Vagina (tissue), 2 donors: Measurements from ENCODE around the gene SLC38A9. TPM values are rescaled to one million over a fixed set of nuclear protein-coding genes. Genes with fewer than 3 reads are reported as not detected.
A peak's percentile ranks its signal among the peaks of the same experiment; 100 is the strongest.

Experiments used
- DNase-seq, 2 donors: peaks; one replicate each; pipeline ENCODE4 v3.0.0-alpha.2; 2017; ENCODE audit errors: extremely low spot score in 2 of 2
- H3K27ac ChIP-seq: fragments of 200-600 bp; sonication (generic); one replicate; pipeline ENCODE4 v1.5.1; 2019
- H3K27me3 ChIP-seq: fragments of 200-600 bp; sonication (generic); one replicate; pipeline ENCODE4 v1.5.1; 2019
- H3K36me3 ChIP-seq, 2 donors: fragments of 200-600 bp; sonication (generic); one replicate each; pipeline ENCODE4 v1.5.1; 2017 to 2019
- H3K4me1 ChIP-seq: fragments of 200-600 bp; sonication (generic); one replicate; pipeline ENCODE4 v1.5.1; 2019
- H3K4me3 ChIP-seq, 2 donors: fragments of 200-600 bp; sonication (generic); 1 replicate in 1 of 2; 2 replicates in 1 of 2; pipeline ENCODE4 v1.5.1; 2016 to 2019
- H3K9me3 ChIP-seq: fragments of 200-600 bp; sonication (generic); one replicate; pipeline ENCODE4 v1.5.1; 2019
- POLR2A ChIP-seq, 2 donors: fragments of 450-650 bp; IDR thresholded peaks; one replicate each; pipeline ENCODE4 v1.6.1; 2017; ENCODE audit warnings: antibody characterized with exemption in 2 of 2, mild to moderate bottlenecking in 2 of 2, moderate library complexity in 2 of 2
- POLR2AphosphoS5 ChIP-seq, 2 donors: sonication (generic); formaldehyde crosslinking; IDR thresholded peaks; one replicate each; pipeline ENCODE4 v1.9.0; 2017; ENCODE audit warnings: antibody characterized with exemption in 2 of 2, mild to moderate bottlenecking in 2 of 2, low read depth in 1 of 2; ENCODE audit not compliant: insufficient read depth in 1 of 2
- intact Hi-C: fragments of 100-400 bp; cut with DNase I; formaldehyde crosslinking; loops from one replicate; pipeline ENCODE4 v1.15.1; 2023
- total RNA-seq: library from RNA; depleted of rRNA; stranded (reverse); fragments of >200 nt; gene quantifications from one replicate; pipeline ENCODE4 v1.2.3, GENCODE V29; 2016
- TF ChIP-seq, protein P1 (sequence below), 3 experiments: fragments of 450-650 bp in 2 of 3; fragments of 200-600 bp in 1 of 3; sonication (generic) in 1 of 3; IDR thresholded peaks; one replicate each; pipeline ENCODE4 v1.5.1; 2017 to 2019; ENCODE audit warnings: antibody characterized with exemption in 3 of 3, mild to moderate bottlenecking in 2 of 3, moderate library complexity in 2 of 3

The SLC38A9 gene
- total RNA-seq, 1 donor from 2014 or later: 23.3 TPM

DNA sequence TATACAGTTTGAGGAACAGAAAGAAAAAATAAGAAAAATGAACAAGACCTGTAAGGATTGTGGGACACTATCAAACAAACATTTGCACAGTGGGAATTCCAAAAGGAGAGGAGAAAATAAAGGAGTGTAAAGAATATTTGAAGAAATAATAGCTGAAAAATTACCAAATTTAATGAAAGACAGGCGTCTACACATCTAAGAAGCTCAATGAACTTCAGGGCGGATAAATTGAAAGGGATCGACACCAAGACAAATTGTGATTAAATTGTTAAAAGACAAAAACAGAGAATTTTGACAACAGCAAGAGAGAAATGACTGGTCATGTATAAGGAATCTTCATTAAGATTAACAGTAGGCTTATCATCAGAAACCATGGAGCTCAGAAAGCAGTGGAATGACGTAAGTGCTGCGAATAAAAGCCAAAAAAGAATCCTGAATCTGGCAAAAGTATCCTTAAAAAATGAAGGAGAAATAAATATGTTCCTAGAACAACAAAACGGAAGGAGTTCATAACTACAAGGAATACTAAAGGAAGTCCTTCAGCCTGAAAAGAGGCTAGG, 3.5 kb upstream of the SLC38A9 start:
- Histone ChIP-seq H3K27ac (no peak overlapping the region), H3K27me3 (no peaks in the 10 kb centered on the region), H3K4me3 (no peak overlapping the region), H3K9me3 (no peaks in the 10 kb centered on the region), H3K36me3 (no peaks in the 10 kb centered on the region), H3K4me1 (peaks cover 17% of the 10 kb centered on the region)
- DNase-seq: no peak
- no peak for TF ChIP-seq POLR2AphosphoS5 (IDR thresholded peaks at IDR 0.05; ENCODE audit: insufficient read depth in 1 of 2, low read depth in 1 of 2)
- TF ChIP-seq, protein P1, sequence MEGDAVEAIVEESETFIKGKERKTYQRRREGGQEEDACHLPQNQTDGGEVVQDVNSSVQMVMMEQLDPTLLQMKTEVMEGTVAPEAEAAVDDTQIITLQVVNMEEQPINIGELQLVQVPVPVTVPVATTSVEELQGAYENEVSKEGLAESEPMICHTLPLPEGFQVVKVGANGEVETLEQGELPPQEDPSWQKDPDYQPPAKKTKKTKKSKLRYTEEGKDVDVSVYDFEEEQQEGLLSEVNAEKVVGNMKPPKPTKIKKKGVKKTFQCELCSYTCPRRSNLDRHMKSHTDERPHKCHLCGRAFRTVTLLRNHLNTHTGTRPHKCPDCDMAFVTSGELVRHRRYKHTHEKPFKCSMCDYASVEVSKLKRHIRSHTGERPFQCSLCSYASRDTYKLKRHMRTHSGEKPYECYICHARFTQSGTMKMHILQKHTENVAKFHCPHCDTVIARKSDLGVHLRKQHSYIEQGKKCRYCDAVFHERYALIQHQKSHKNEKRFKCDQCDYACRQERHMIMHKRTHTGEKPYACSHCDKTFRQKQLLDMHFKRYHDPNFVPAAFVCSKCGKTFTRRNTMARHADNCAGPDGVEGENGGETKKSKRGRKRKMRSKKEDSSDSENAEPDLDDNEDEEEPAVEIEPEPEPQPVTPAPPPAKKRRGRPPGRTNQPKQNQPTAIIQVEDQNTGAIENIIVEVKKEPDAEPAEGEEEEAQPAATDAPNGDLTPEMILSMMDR (IDR thresholded peaks at IDR 0.05): no peak
- TF ChIP-seq POLR2A (IDR thresholded peaks at IDR 0.05): no peak
- intact Hi-C loops: no loop called here

DNA sequence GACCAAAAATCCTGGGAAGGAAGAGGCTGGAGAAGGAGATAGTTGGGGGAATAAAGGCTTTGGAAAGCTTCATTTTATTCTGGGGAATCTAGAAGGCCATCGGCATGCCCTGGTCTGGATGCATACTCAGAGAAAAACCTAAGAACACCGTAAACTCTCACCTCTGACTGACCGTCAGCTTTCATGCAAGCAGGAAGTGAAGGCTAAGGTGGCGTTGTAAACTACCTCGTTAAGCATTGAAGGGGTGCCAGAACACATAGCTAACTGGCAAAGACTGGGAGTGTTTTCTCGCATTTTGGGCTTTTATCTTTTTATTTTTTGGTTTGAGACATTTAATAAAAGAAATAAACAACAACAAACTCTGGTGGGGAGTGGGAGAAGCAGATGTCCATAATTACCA, 2.6 kb upstream of the SLC38A9 start:
- intact Hi-C loops: no loop called here
- Histone ChIP-seq H3K36me3 (no peaks in the 10 kb centered on the region), H3K4me3 (no peak overlapping the region), H3K27ac (no peak overlapping the region), H3K27me3 (no peaks in the 10 kb centered on the region), H3K9me3 (no peaks in the 10 kb centered on the region), H3K4me1 (peaks cover 17% of the 10 kb centered on the region)
- no peak for DNase-seq
- no peak for TF ChIP-seq POLR2AphosphoS5 (IDR thresholded peaks at IDR 0.05; ENCODE audit: insufficient read depth in 1 of 2, low read depth in 1 of 2)
- TF ChIP-seq, protein P1 (IDR thresholded peaks at IDR 0.05): no peak
- no peak for TF ChIP-seq POLR2A (IDR thresholded peaks at IDR 0.05)

DNA sequence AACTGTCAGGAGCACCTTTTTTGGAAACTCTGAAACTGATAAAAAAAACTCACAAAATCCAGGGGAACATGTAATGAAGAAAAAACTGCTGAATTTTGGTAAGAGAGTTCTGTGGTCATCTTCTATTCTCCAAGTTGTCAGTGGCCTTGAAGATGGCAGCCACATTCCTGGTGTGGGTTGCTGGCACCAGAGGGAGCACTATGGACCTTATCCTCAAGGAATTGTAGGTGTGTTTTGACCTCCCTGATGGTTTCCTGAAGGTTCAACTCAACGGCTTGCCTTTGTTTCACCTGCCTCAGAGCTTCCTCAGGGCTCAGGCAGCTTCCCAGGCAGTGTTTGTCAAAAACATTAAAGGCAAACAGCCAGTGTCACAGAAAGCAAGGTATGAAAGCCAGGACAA, 2.2 kb upstream of the SLC38A9 start:
- TF ChIP-seq, protein P1 (IDR thresholded peaks at IDR 0.05): no peak
- no peak for TF ChIP-seq POLR2A (IDR thresholded peaks at IDR 0.05)
- TF ChIP-seq POLR2AphosphoS5 (IDR thresholded peaks at IDR 0.05; ENCODE audit: insufficient read depth in 1 of 2, low read depth in 1 of 2): no peak
- intact Hi-C loops: no loop called here
- no peak overlapping the region for H3K4me3 ChIP-seq
- no peaks in the 10 kb centered on the region for H3K9me3 ChIP-seq
- H3K27me3 ChIP-seq: no peaks in the 10 kb centered on the region
- H3K36me3 ChIP-seq: no peaks in the 10 kb centered on the region
- no peak for DNase-seq
- no peak overlapping the region for H3K27ac ChIP-seq
- peaks cover 17% of the 10 kb centered on the region for H3K4me1 ChIP-seq

DNA sequence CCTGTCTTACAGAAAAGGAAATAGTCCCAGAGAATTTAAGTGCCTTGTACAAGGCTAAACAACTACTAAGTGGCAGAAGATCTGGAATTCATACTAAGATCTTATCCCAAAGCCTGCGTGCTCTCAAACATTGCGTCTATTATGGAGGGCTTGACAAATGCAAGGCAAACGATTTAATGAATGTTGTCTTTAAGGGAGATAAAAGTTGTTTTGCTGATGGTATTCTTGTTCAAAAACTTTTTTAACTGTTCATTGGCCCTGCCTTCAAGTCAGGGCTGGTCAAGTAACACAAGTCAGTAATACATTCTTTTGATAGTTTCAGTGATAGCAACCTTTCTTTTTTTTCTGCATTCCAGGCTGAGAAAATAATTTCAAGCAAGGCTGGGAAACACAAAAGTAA, 1.7 kb upstream of the SLC38A9 start:
- Histone ChIP-seq H3K27ac (no peak overlapping the region), H3K27me3 (no peaks in the 10 kb centered on the region), H3K4me1 (peaks cover 17% of the 10 kb centered on the region), H3K36me3 (no peaks in the 10 kb centered on the region), H3K9me3 (no peaks in the 10 kb centered on the region), H3K4me3 (no peak overlapping the region)
- no peak for DNase-seq
- TF ChIP-seq, protein P1 (IDR thresholded peaks at IDR 0.05): no peak
- TF ChIP-seq POLR2AphosphoS5 (IDR thresholded peaks at IDR 0.05; ENCODE audit: insufficient read depth in 1 of 2, low read depth in 1 of 2) (no peak), POLR2A (IDR thresholded peaks at IDR 0.05) (no peak)
- intact Hi-C loops: no loop called here

DNA sequence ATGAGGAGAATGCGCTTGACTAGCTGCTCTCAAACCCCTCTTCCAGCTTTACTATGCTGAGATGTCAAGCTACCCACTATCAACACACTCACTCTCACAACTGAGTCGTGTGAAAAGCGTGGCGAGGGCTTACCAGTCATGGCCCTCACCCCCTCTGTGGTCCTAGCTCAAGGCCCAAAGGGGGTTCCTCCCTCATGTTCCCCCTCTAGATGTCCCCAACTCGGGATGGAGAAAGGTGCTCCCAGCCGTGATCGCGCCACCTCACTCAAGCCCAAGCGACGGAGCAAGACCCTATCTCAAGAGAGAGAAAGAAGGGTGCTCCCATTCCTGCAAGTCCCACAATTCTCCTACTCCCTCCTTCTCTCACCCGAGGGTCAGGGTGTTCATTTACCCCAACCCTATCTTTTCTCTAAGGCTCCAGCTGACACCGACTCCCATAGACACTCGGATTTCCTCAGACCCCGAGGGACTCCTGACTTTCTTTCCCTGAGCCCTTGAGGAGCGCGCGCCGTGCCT, 559 bp downstream of the SLC38A9 start:
- peak overlapping the region; percentile 80 to 90 for H3K4me3 ChIP-seq
- H3K27me3 ChIP-seq: no peaks in the 10 kb centered on the region
- H3K9me3 ChIP-seq: no peaks in the 10 kb centered on the region
- DNase-seq: no peak
- no peaks in the 10 kb centered on the region for H3K36me3 ChIP-seq
- peaks cover 17% of the 10 kb centered on the region for H3K4me1 ChIP-seq
- peak overlapping the region; percentile 46 for H3K27ac ChIP-seq
- intact Hi-C loops: no loop called here
- TF ChIP-seq POLR2AphosphoS5 (IDR thresholded peaks at IDR 0.05; ENCODE audit: insufficient read depth in 1 of 2, low read depth in 1 of 2) (no peak), POLR2A (IDR thresholded peaks at IDR 0.05) (no peak)
- TF ChIP-seq, protein P1 (IDR thresholded peaks at IDR 0.05): no peak
